IMR-90 (cell line): ENCODE results near the gene CIB2. TPM values are rescaled to one million over a fixed set of nuclear protein-coding genes. Genes with fewer than 3 reads are reported as not detected.

Experiments
- ATAC-seq: fragments of 200-7000 bp; cut with Tn5 transposase; 2 replicates; pipeline ENCODE4 v1.9.1; 2020; ENCODE audit warnings: low read depth, mild to moderate bottlenecking, moderate library complexity
- BruUV-seq: library from RNA; stranded (reverse); fragments of 400-500 nt; replicated peaks from 2 replicates; lab custom pipeline; 2021; lab: Mats Ljungman, UMichigan
- CTCF ChIA-PET: fragments of 300-600 bp; formaldehyde crosslinking; extraction: SDS; loops from one replicate; lab custom pipeline; 2021; ENCODE audit warnings: antibody characterized with exemption; lab: Yijun Ruan, JAX
- POLR2A ChIA-PET: fragments of 300-600 bp; sonication (Branson Sonifier 250); formaldehyde crosslinking; loops from one replicate; lab custom pipeline; 2022; ENCODE audit warnings: antibody characterized with exemption; ENCODE audit not compliant: unreplicated experiment; lab: Charles Lee
- DNase-seq: peaks from one replicate; pipeline ENCODE4 v3.0.0; 2013
- H2AFZ ChIP-seq: replicated peaks from 2 replicates; pipeline ENCODE3; 2013; ENCODE audit warnings: low read length, mild to moderate bottlenecking; ENCODE audit not compliant: poor library complexity
- H2AK5ac ChIP-seq: 2 replicates; pipeline ENCODE4 v1.6.1; 2013; ENCODE audit warnings: low read depth, low read length, inconsistent platforms
- H2AK9ac ChIP-seq: replicated peaks from 2 replicates; pipeline ENCODE3; 2013; ENCODE audit warnings: mild to moderate bottlenecking, low read depth, low read length, moderate library complexity; ENCODE audit not compliant: poor library complexity
- H2BK120ac ChIP-seq: 2 replicates; pipeline ENCODE4 v1.6.1; 2013; ENCODE audit warnings: low read depth, low read length, inconsistent platforms
- H2BK15ac ChIP-seq: 3 replicates; pipeline ENCODE4 v1.6.1; 2013; ENCODE audit warnings: low read depth, low read length, inconsistent platforms
- H2BK20ac ChIP-seq: 2 replicates; pipeline ENCODE4 v1.6.1; 2013; ENCODE audit warnings: low read depth, mild to moderate bottlenecking, inconsistent platforms, low read length, moderate library complexity
- H2BK5ac ChIP-seq: 2 replicates; pipeline ENCODE4 v1.6.1; 2013; ENCODE audit warnings: mild to moderate bottlenecking, low read depth, low read length, inconsistent platforms; ENCODE audit not compliant: poor library complexity, severe bottlenecking
- H3K14ac ChIP-seq: replicated peaks from 2 replicates; pipeline ENCODE4 v1.6.1; 2013; ENCODE audit warnings: low read depth, low read length, inconsistent platforms
- H3K18ac ChIP-seq: 2 replicates; pipeline ENCODE4 v1.6.1; 2013; ENCODE audit warnings: low read depth, low read length, control low read depth
- H3K23ac ChIP-seq: 2 replicates; pipeline ENCODE4 v1.6.1; 2013; ENCODE audit warnings: low read depth, low read length, inconsistent platforms
- H3K27ac ChIP-seq: 2 replicates; pipeline ENCODE4 v1.5.1; 2013; ENCODE audit warnings: mild to moderate bottlenecking, control low read depth, low read length; ENCODE audit not compliant: insufficient read depth
- H3K27me3 ChIP-seq: 2 replicates; pipeline ENCODE4 v1.6.1; 2013; ENCODE audit warnings: low read length; ENCODE audit not compliant: control insufficient read depth, insufficient read depth
- H3K36me3 ChIP-seq: 2 replicates; pipeline ENCODE4 v1.6.1; 2013; ENCODE audit warnings: low read length, mixed read lengths; ENCODE audit not compliant: control insufficient read depth, insufficient read depth
- H3K4ac ChIP-seq: 2 replicates; pipeline ENCODE4 v1.6.1; 2013; ENCODE audit warnings: low read depth, low read length, inconsistent platforms
- H3K4me1 ChIP-seq: 2 replicates; pipeline ENCODE4 v1.6.1; 2013; ENCODE audit warnings: low read length, mixed read lengths; ENCODE audit not compliant: control insufficient read depth, insufficient read depth
- H3K4me2 ChIP-seq: 2 replicates; pipeline ENCODE4 v1.6.1; 2013; ENCODE audit warnings: low read depth, mild to moderate bottlenecking, control low read depth, low read length, moderate library complexity
- H3K4me3 ChIP-seq: 2 replicates; pipeline ENCODE4 v1.5.1; 2013; ENCODE audit warnings: low read depth, mild to moderate bottlenecking, control low read depth, low read length, moderate library complexity; ENCODE audit not compliant: insufficient read depth
- H3K56ac ChIP-seq: 2 replicates; pipeline ENCODE4 v1.6.1; 2013; ENCODE audit warnings: low read length, inconsistent platforms; ENCODE audit not compliant: insufficient read depth; ENCODE audit errors: extremely low read depth
- H3K79me1 ChIP-seq, 2 experiments: 2 replicates each; pipeline ENCODE4 v1.6.1; 2013; ENCODE audit warnings: low read length in 2 of 2, inconsistent platforms in 1 of 2, low read depth in 1 of 2
- H3K9ac ChIP-seq: 2 replicates; pipeline ENCODE4 v1.6.1; 2013; ENCODE audit warnings: low read depth, low read length, control low read depth
- H3K9me1 ChIP-seq: 2 replicates; pipeline ENCODE4 v1.6.1; 2013; ENCODE audit warnings: low read length, inconsistent platforms; ENCODE audit not compliant: insufficient read depth
- H3K9me3 ChIP-seq: 2 replicates; pipeline ENCODE4 v1.6.1; 2013; ENCODE audit warnings: low read length; ENCODE audit not compliant: control insufficient read depth, insufficient read depth
- H4K20me1 ChIP-seq: 2 replicates; pipeline ENCODE4 v1.6.1; 2013; ENCODE audit warnings: low read length, inconsistent platforms; ENCODE audit not compliant: insufficient read depth
- H4K5ac ChIP-seq: 2 replicates; pipeline ENCODE4 v1.6.1; 2013; ENCODE audit warnings: mild to moderate bottlenecking, low read depth, low read length, control low read depth
- H4K8ac ChIP-seq, 2 experiments: 2 replicates each; pipeline ENCODE4 v1.6.1; 2013; ENCODE audit warnings: low read depth in 2 of 2, low read length in 2 of 2, control low read depth in 1 of 2, inconsistent platforms in 1 of 2
- H4K91ac ChIP-seq: 2 replicates; pipeline ENCODE4 v1.6.1; 2013; ENCODE audit warnings: low read depth, low read length, inconsistent platforms; ENCODE audit not compliant: insufficient read depth
- CHD1 ChIP-seq: IDR thresholded peaks from 2 replicates; pipeline ENCODE4 v1.6.1; 2012; ENCODE audit warnings: low read depth, low read length, improper control_type of control experiment
- FOS ChIP-seq: fragments of 150-350 bp; IDR thresholded peaks from 2 replicates; pipeline ENCODE4 v1.6.1; 2016; ENCODE audit warnings: low read depth, low read length
- WGBS, 2 experiments: methylation state at CpG; one replicate each; pipeline versions ENCODE4 v1.1.5 to v1.1.7; 2013; ENCODE audit warnings: missing lambda C conversion rate in 2 of 2; ENCODE audit not compliant: insufficient read length in 1 of 2; ENCODE audit errors: extremely low coverage in 2 of 2; 5-methylcytosine and 5-hydroxymethylcytosine counted together
- dilution Hi-C: fragments of 300-500 bp; cut with HindIII; formaldehyde crosslinking; loops from one replicate; pipeline ENCODE4 v1.14.3; 2018; ENCODE audit warnings: low sequenced_read_pairs; ENCODE audit not compliant: unreplicated experiment
- in situ Hi-C: fragments of 300-500 bp; cut with MboI; formaldehyde crosslinking; loops from 3 replicates; pipeline ENCODE4 v1.14.3; 2019; ENCODE audit warnings: low sequenced_read_pairs, inconsistent platforms, mixed read lengths
- intact Hi-C: fragments of 100-400 bp; cut with micrococcal nuclease; formaldehyde crosslinking; loops from 2 replicates; pipeline ENCODE4 v1.10.0; 2022
- polyA plus RNA-seq, 3 experiments: library from polyadenylated mRNA; depleted of rRNA; stranded (reverse); fragments of >200 nt; gene quantifications; 2 replicates each; pipeline ENCODE4 v1.2.3, GENCODE V29; 2012; ENCODE audit warnings: low replicate concordance in 1 of 3
- total RNA-seq: library from RNA; depleted of rRNA; stranded (reverse); fragments of >200 nt; gene quantifications from 2 replicates; pipeline ENCODE4 v1.2.3, GENCODE V29; 2012

CIB2 gene
- total and polyA plus RNA-seq, 2 of the 4 experiments (the other 2 are of a cell fraction) = 2.2 to 2.4 TPM

DNA sequence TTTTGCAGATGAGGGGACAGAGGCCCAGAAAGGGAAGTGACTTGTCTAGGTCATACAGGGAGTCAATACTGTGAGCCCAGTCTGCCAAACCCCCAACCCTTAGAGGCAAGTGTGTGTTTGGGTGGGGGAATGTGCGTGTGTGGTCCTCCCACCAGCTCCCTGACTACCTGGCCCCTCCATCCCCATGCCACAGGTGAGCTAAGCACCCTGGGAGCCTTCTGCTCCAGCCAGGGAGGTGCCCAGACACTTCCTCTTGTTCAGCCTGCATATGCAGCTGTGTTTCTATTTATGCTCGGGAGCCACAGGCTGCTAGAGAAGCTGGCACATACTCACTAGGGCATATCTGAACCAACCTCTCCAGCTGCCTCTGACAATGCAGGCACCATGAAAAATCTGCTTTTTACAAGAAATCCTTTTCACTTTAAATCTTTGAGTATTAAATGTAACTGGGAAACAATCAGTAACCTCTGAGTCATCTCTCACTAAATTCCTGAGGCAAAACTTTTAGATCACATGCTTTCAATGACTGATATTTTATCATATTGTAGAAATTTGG, 74.5 kb downstream of the CIB2 start:
- H2BK15ac ChIP-seq = peak overlapping the region; percentile 76; the same call in 2 of the 3 replicates
- H3K4me2 ChIP-seq = peak overlapping the region; percentile 59
- H3K4me3 ChIP-seq = no peak overlapping the region
- H3K27me3 ChIP-seq = no peaks in the 10 kb centered on the region
- peak overlapping the region; percentile 72 for H2BK20ac ChIP-seq
- peaks cover 53% of the 10 kb centered on the region for H4K20me1 ChIP-seq
- H3K9me1 ChIP-seq = peaks cover 42% of the 10 kb centered on the region
- peak overlapping the region; percentile 28 for H4K5ac ChIP-seq
- intact Hi-C loops = no loop called here
- ChIA-PET CTCF (no interaction called here), POLR2A (no interaction called here)
- H3K36me3 ChIP-seq = peaks cover 9% of the 10 kb centered on the region
- H4K91ac ChIP-seq = peak overlapping the region; percentile 64
- peaks cover 39 to 83% of the 10 kb centered on the region in 2 experiments for H3K79me1 ChIP-seq
- H2BK120ac ChIP-seq = peak overlapping the region; percentile 80
- BruUV-seq = no TSS peak
- peak; percentile 45 for DNase-seq
- dilution Hi-C loops = no loop called here
- H2AFZ ChIP-seq = peak overlapping the region; percentile 51
- H4K8ac ChIP-seq = peak overlapping the region in 1 of 2 experiments; percentile 86; a peak in 2 of 4 replicates
- WGBS, 2 experiments = no CpG with 5 or more reads among the region's 2 CpGs
- peak overlapping the region; percentile 90 for H2AK5ac ChIP-seq
- TF ChIP-seq FOS (peak; percentile 27; the same call in 1 of the 2 replicates), CHD1 (no peak)
- in situ Hi-C loops = no loop called here
- peak; percentile 44 for ATAC-seq
- no peak overlapping the region for H3K56ac ChIP-seq
- H2BK5ac ChIP-seq = peak overlapping the region; percentile 53
- peak overlapping the region; percentile 16; the same call in 1 of the 2 replicates for H3K27ac ChIP-seq
- H3K4ac ChIP-seq = peak overlapping the region; percentile 89
- no peaks in the 10 kb centered on the region for H3K9me3 ChIP-seq
- H3K14ac ChIP-seq = peak overlapping the region; percentile 88
- H3K23ac ChIP-seq = peak overlapping the region; percentile 49; the same call in 1 of the 2 replicates
- 0 out of 2 replicates have a peak overlapping the region, but pooled peaks have one; percentile 19 for H3K18ac ChIP-seq
- H2AK9ac ChIP-seq = peak overlapping the region; percentile 75
- H3K9ac ChIP-seq = peak overlapping the region; percentile 43
- H3K4me1 ChIP-seq = peaks cover 31% of the 10 kb centered on the region
